Pancreas (tissue), 10 donors: ENCODE measurements around the gene TNFRSF13B. TPM values are rescaled to one million over a fixed set of nuclear protein-coding genes. Genes with fewer than 3 reads are reported as not detected.

Experiments used
- ATAC-seq, 4 donors: fragments of 200-7000 bp; cut with Tn5 transposase; one replicate each; pipeline versions ENCODE4 v1.8.0 to v1.9.1; 2020; ENCODE audit warnings: mild to moderate bottlenecking in 4 of 4, moderate library complexity in 4 of 4
- DNase-seq, 6 donors: peaks; one replicate each; pipeline ENCODE4 v3.0.0-alpha.2; 2020
- FAIRE-seq: peaks from 2 replicates; lab custom pipeline; 2012; peaks lifted over from hg19 to GRCh38; lab: Jason Lieb, UNC
- H3K27ac ChIP-seq, 4 donors: fragments of 200-600 bp; sonication (generic); 1 replicate in 3 of 4; 2 replicates in 1 of 4; pipeline versions ENCODE4 v1.5.0 to v1.8.0; 2020
- H3K27me3 ChIP-seq, 4 donors: fragments of 200-600 bp; one replicate each; pipeline ENCODE4 v1.8.0; 2021
- H3K36me3 ChIP-seq, 3 donors: fragments of 200-600 bp; sonication (generic) in 1 of 3; one replicate each; pipeline versions ENCODE4 v1.5.0 to v1.8.0; 2020 to 2021
- H3K4me1 ChIP-seq, 3 donors: fragments of 200-600 bp; one replicate each; pipeline ENCODE4 v1.8.0; 2021
- H3K4me3 ChIP-seq, 4 donors: fragments of 200-600 bp; sonication (generic) in 2 of 4; one replicate each; pipeline versions ENCODE4 v1.5.0 to v1.8.0; 2020 to 2021
- H3K9me3 ChIP-seq, 4 donors: fragments of 200-600 bp; one replicate each; pipeline ENCODE4 v1.8.0; 2021
- WGBS, 2 donors: extraction: QIAGEN DNeasy Blood & Tissue Kit; methylation state at CpG; one replicate each; pipeline ENCODE4 v1.1.7; 2013; 5-methylcytosine and 5-hydroxymethylcytosine counted together
- intact Hi-C, 3 donors: fragments of 100-400 bp; cut with DNase I; formaldehyde crosslinking; loops; one replicate each; pipeline versions ENCODE4 v1.11.1 to v1.14.2; 2022
- polyA plus RNA-seq, 2 donors: library from polyadenylated mRNA; stranded (reverse); fragments of 200-250 nt; gene quantifications; one replicate each; pipeline ENCODE4 v1.2.3, GENCODE V29; 2013
- total RNA-seq, 6 donors: library from RNA; stranded (reverse); fragmentation: NEBNext Ultra II Directional in 4 of 6; extraction: Animal tissue kit (Norgen Biotek cat#: 25700) in 4 of 6; gene quantifications; one replicate each; pipeline versions ENCODE4 v1.2.1 to v1.2.4, GENCODE V29; 2021 to 2023
- TF ChIP-seq, protein P1 (sequence below), 4 donors: fragments of 200-600 bp; sonication (generic) in 3 of 4; IDR thresholded peaks; one replicate each; pipeline versions ENCODE4 v1.5.0 to v1.8.0; 2021; ENCODE audit warnings: antibody characterized with exemption in 4 of 4
- donor health status: healthy with polysubstance abuse.
- donor health status: DM: no; HTN: no; CAD: no; lungs with moderate emphysema.
- donor health status: DM: no; HTN: no; CAD: no.
- donor health status: control.
- donor health status: control.
- donor health status: Bipolar disorder and iron deficiency.
- donor health status: DM: yes; HTN: yes; CAD: no.
- donor health status: DM: no; HTN: no; CAD: no.
- donor health status: DM: no; HTN: no; CAD: no.
- donor health status: DM: yes; HTN: yes; CAD: no.

Gene TNFRSF13B
- total and polyA plus RNA-seq, 8 donors, result 0.16 TPM; not detected in 7

DNA sequence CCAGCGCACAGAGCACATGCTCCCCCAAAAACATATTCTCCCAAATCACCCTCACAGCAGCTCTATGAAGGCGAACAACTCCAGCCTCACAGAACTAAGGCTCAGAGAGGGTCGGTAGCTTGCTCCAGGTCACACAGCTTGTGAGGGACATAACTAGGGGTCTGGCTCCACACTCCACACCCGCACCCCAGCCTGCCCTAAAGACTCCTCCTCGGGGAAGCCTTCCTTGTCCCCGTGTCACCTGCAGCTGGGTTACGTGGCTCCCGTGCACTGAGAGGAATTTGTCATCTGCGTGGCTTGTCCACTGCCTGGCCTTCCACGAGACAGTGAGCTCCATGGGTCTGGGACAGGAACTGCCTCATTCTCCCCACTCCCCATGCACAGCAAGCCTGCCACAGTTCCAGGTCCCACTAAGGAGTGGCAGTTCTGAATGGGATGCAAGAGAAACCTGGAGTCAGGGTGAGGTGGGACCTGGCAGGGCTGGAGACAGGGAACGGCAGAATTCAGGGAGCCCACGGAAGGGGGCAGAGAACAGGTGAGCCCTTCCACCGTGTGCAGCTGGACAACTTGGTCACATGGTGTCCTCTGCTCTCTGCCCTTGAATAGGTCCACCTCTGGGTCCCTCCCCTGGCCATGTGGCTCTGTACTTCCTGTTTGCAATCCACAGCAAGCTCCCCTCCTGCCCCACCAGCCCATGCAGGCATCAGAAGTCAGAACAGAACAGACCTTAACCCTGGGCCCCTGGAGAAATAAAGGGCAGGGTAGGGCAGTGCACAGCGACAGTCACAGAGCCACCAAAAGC lies 27.4 kb downstream of the TNFRSF13B start:
- no peaks in the 10 kb centered on the region for H3K36me3 ChIP-seq
- FAIRE-seq (no peak), ATAC-seq (peak in 2 of 4 donors; percentile 21 to 42), DNase-seq (peak in 1 of 6 donors; percentile 44)
- intact Hi-C loops, result no loop called here
- H3K27ac ChIP-seq, result no peak overlapping the region
- no peaks in the 10 kb centered on the region for H3K9me3 ChIP-seq
- no peaks in the 10 kb centered on the region for H3K27me3 ChIP-seq
- WGBS, 2 donors, result 74 to 75% methylated on average over 14 of the region's 14 CpGs
- H3K4me1 ChIP-seq, result peaks cover 0 to 5% (median 0%) of the 10 kb centered on the region in 3 donors
- no peak overlapping the region for H3K4me3 ChIP-seq
- TF ChIP-seq, protein P1, sequence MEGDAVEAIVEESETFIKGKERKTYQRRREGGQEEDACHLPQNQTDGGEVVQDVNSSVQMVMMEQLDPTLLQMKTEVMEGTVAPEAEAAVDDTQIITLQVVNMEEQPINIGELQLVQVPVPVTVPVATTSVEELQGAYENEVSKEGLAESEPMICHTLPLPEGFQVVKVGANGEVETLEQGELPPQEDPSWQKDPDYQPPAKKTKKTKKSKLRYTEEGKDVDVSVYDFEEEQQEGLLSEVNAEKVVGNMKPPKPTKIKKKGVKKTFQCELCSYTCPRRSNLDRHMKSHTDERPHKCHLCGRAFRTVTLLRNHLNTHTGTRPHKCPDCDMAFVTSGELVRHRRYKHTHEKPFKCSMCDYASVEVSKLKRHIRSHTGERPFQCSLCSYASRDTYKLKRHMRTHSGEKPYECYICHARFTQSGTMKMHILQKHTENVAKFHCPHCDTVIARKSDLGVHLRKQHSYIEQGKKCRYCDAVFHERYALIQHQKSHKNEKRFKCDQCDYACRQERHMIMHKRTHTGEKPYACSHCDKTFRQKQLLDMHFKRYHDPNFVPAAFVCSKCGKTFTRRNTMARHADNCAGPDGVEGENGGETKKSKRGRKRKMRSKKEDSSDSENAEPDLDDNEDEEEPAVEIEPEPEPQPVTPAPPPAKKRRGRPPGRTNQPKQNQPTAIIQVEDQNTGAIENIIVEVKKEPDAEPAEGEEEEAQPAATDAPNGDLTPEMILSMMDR (IDR thresholded peaks at IDR 0.05), result no peak

DNA sequence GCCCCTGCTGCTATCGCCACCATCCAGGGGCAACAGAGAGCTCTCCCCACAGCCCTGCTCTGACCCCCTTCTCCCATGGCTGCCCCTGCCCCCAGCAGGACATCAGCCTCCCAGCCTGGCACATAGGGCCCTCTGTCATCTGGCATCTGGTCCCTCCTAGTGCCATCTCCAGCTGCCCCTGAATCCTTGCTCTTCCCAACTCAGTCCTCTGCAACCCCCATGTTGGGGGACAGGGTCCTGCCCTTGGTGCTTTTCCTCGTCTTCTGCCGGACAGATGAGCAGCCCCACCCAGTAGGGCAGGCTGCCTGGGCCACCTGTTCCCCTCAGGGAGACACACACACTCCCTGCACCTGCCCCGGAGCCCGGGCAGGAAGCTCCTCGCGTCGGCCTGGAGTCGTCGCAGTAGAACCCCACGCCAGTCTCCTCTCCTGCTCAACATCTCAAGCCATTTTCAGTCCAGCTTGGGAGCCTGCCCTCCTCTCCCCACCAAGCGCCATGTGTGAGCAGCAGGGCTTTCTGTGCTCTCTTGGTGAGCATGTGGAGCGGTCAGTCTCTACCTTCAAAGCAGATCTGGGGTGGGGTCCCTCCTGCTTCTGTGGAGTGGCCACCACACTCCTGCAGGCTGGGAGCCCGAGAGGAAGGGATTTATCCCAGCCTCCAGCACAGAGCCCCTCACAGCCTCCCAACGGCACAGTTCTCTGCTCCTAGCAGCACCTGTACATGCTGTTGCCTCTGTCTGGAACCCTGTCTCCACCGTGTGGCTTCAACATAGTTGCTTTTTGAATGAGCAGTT lies 28.2 kb downstream of the TNFRSF13B start:
- peak in 2 of 6 donors; percentile 3 to 33 for DNase-seq
- H3K4me3 ChIP-seq, result no peak overlapping the region
- FAIRE-seq, result no peak
- H3K4me1 ChIP-seq, result peaks cover 0 to 5% (median 0%) of the 10 kb centered on the region in 3 donors
- no peaks in the 10 kb centered on the region for H3K27me3 ChIP-seq
- intact Hi-C loops, result no loop called here
- WGBS, 2 donors, result 82 to 85% methylated on average over 16 of the region's 16 CpGs
- H3K36me3 ChIP-seq, result no peaks in the 10 kb centered on the region
- H3K27ac ChIP-seq, result no peak overlapping the region
- TF ChIP-seq, protein P1 (IDR thresholded peaks at IDR 0.05), result no peak
- ATAC-seq, result no peak
- H3K9me3 ChIP-seq, result no peaks in the 10 kb centered on the region

DNA sequence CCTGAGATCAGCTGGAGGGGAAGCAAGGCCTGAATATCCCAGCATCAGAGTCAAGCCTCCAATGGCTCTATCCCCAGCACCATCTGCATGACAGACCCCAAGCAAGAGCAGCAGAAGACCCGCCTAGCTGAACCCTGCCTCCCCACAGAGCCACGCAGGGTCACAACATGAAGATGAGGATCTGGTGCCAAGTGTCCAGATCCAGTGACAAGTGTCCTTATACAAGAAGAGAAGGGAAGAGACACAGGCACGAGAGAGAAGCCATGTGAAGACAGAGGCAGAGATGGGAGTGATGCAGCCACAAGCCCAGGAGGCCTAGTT lies 28.9 kb downstream of the TNFRSF13B start:
- WGBS, 2 donors, result 85 to 96% methylated on average over 3 of the region's 3 CpGs
- Histone ChIP-seq H3K27ac (no peak overlapping the region), H3K27me3 (no peaks in the 10 kb centered on the region), H3K4me3 (no peak overlapping the region), H3K36me3 (no peaks in the 10 kb centered on the region), H3K9me3 (no peaks in the 10 kb centered on the region), H3K4me1 (peaks cover 0 to 5% (median 0%) of the 10 kb centered on the region in 3 donors)
- intact Hi-C loops, result no loop called here
- FAIRE-seq (no peak), ATAC-seq (no peak), DNase-seq (peak in 1 of 6 donors; percentile 7)
- TF ChIP-seq, protein P1 (IDR thresholded peaks at IDR 0.05), result no peak

DNA sequence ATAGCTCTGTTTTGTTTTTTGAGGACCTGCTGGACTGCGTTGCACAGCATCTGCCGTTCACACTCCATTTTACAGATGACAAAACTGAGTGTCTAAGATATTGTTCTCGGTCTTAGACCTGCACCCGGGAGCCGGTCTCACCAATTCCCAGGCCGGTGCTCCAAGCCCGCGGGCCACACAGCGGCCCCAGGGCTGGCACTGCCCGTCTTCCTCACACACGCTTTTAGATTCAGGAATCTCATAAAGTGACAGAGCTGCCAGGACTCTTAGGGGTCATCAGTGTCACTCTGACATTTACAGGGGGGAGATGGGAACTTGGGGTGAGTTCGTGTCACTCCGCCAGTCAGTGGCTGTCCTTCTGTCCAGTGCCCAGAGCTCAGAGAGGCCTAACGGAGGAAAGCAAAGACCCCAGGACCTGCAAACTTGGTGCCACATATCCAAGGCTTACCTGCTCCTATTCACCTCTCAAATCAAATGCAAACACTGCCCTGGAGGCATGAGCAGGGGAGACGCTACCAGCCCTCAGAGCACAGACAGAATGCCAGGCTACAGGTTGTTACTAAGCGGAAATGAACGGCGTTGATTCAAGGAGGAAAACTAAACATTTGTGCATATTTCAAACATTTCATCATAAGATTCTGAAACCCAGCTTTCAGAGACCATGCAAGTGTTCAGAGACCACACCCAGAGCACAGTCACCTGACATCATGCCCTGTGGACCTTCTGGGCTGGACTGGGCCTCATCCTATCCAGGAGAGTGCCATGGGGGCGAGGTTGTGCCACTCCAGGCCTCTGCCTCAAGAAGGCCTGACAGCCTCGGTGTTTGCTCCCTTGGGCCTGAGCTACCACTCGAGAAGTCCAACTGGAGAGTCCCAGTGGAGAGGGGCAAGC lies 29.5 kb downstream of the TNFRSF13B start:
- H3K27me3 ChIP-seq, result no peaks in the 10 kb centered on the region
- WGBS, 2 donors, result 90 to 93% methylated on average over 21 of the region's 21 CpGs
- no peaks in the 10 kb centered on the region for H3K36me3 ChIP-seq
- H3K4me3 ChIP-seq, result no peak overlapping the region
- H3K4me1 ChIP-seq, result peaks cover 0 to 5% (median 0%) of the 10 kb centered on the region in 3 donors
- no peak for ATAC-seq
- FAIRE-seq, result no peak
- no peak overlapping the region for H3K27ac ChIP-seq
- H3K9me3 ChIP-seq, result no peaks in the 10 kb centered on the region
- intact Hi-C loops, result no loop called here
- DNase-seq, result peak in 2 of 6 donors; percentile 1 to 34
- TF ChIP-seq, protein P1 (IDR thresholded peaks at IDR 0.05), result no peak
